H1 (cell line): ENCODE measurements around the gene SOST. TPM values are rescaled to one million over a fixed set of nuclear protein-coding genes. Genes with fewer than 3 reads are reported as not detected.
A peak's percentile ranks its signal among the peaks of the same experiment; 100 is the strongest.

Experiments used
- CTCF ChIA-PET: fragments of 300-600 bp; sonication (Branson Sonifier 250); formaldehyde crosslinking; loops from one replicate; lab custom pipeline; 2021; ENCODE audit not compliant: partially characterized antibody; lab: Charles Lee
- POLR2A ChIA-PET: fragments of 300-600 bp; sonication (Branson Sonifier 250); formaldehyde crosslinking; loops from one replicate; lab custom pipeline; 2021; ENCODE audit warnings: inconsistent platforms; ENCODE audit not compliant: partially characterized antibody; lab: Charles Lee
- DNase-seq, 2 experiments: peaks; one replicate each; pipeline versions ENCODE4 v3.0.0 to v3.0.0-alpha.2; 2010 to 2022; ENCODE audit warnings: low spot score in 2 of 2, low read depth in 1 of 2, mixed read lengths in 1 of 2
- FAIRE-seq: peaks from 2 replicates; lab custom pipeline; 2011; peaks lifted over from hg19 to GRCh38; lab: Jason Lieb, UNC
- H2AFZ ChIP-seq: 2 replicates; pipeline ENCODE4 v1.8.1; 2012; ENCODE audit warnings: low read length, inconsistent platforms
- H2AK5ac ChIP-seq: 2 replicates; pipeline ENCODE4 v1.6.1; 2013; ENCODE audit warnings: low read depth, low read length
- H2BK120ac ChIP-seq: replicated peaks from 2 replicates; pipeline ENCODE3; 2013; ENCODE audit warnings: low read depth, low read length, inconsistent platforms
- H2BK12ac ChIP-seq: 2 replicates; pipeline ENCODE4 v1.6.1; 2013; ENCODE audit warnings: low read depth, low read length
- H2BK15ac ChIP-seq: 2 replicates; pipeline ENCODE4 v1.6.1; 2013; ENCODE audit warnings: low read length
- H2BK20ac ChIP-seq: 2 replicates; pipeline ENCODE4 v1.6.1; 2013; ENCODE audit warnings: low read length
- H2BK5ac ChIP-seq: 2 replicates; pipeline ENCODE4 v1.6.1; 2013; ENCODE audit warnings: low read depth, low read length
- H3K14ac ChIP-seq: 2 replicates; pipeline ENCODE4 v1.6.1; 2013; ENCODE audit warnings: inconsistent platforms; ENCODE audit not compliant: insufficient read length
- H3K18ac ChIP-seq: 2 replicates; pipeline ENCODE4 v1.6.1; 2013; ENCODE audit warnings: low read length; ENCODE audit errors: extremely low read depth
- H3K23ac ChIP-seq: 2 replicates; pipeline ENCODE4 v1.6.1; 2013; ENCODE audit warnings: inconsistent platforms; ENCODE audit not compliant: insufficient read length
- H3K23me2 ChIP-seq: 2 replicates; pipeline ENCODE4 v1.6.1; 2013; ENCODE audit warnings: low read depth, low read length
- H3K27ac ChIP-seq: 2 replicates; pipeline ENCODE4 v1.6.1; 2011; ENCODE audit warnings: low read depth, low read length, inconsistent platforms
- H3K27me3 ChIP-seq, 4 experiments: replicated peaks in 1 of 4; 1 replicate in 1 of 4; 2 replicates in 3 of 4; pipeline versions ENCODE4 v1.6.1 to v1.8.1; 2011 to 2013; ENCODE audit warnings: low read length in 3 of 4, mild to moderate bottlenecking in 3 of 4, inconsistent platforms in 2 of 4, mixed read lengths in 2 of 4, moderate library complexity in 1 of 4; ENCODE audit not compliant: control insufficient read depth in 3 of 4, insufficient read depth in 3 of 4; ENCODE audit errors: extremely low read depth in 1 of 4
- H3K36me3 ChIP-seq, 4 experiments: 2 replicates each; pipeline versions ENCODE4 v1.6.1 to v1.8.1; 2011 to 2013; ENCODE audit warnings: mild to moderate bottlenecking in 4 of 4, low read length in 3 of 4, moderate library complexity in 2 of 4, control low read depth in 1 of 4, inconsistent platforms in 1 of 4; ENCODE audit not compliant: insufficient read depth in 4 of 4, control insufficient read depth in 2 of 4
- H3K4ac ChIP-seq: replicated peaks from 2 replicates; pipeline ENCODE3; 2013; ENCODE audit warnings: low read length, low read depth, mixed read lengths, inconsistent platforms; ENCODE audit not compliant: insufficient read length
- H3K4me1 ChIP-seq, 4 experiments: replicated peaks in 1 of 4; 1 replicate in 1 of 4; 2 replicates in 3 of 4; pipeline versions ENCODE4 v1.6.1 to v1.8.1; 2011 to 2013; ENCODE audit warnings: low read length in 3 of 4, inconsistent platforms in 2 of 4, mixed read lengths in 1 of 4; ENCODE audit not compliant: insufficient read depth in 4 of 4, control insufficient read depth in 3 of 4
- H3K4me2 ChIP-seq, 2 experiments: 2 replicates each; pipeline versions ENCODE4 v1.6.1 to v1.8.1; 2011 to 2013; ENCODE audit warnings: low read depth in 2 of 2, low read length in 2 of 2, control low read depth in 1 of 2, inconsistent platforms in 1 of 2, mild to moderate bottlenecking in 1 of 2; ENCODE audit not compliant: insufficient read depth in 1 of 2
- H3K4me3 ChIP-seq, 4 experiments: fragments of 200-600, 300-600 bp in 1 of 4; sonication (generic), shearing (Covaris generic), sonication (Bioruptor Twin) in 1 of 4; 2 replicates each; pipeline versions ENCODE4 v1.5.1 to v1.8.1; 2011 to 2016; ENCODE audit warnings: low read length in 4 of 4, low read depth in 3 of 4, control low read depth in 2 of 4, inconsistent platforms in 2 of 4, mild to moderate bottlenecking in 2 of 4, mixed read lengths in 1 of 4, moderate library complexity in 1 of 4; ENCODE audit not compliant: insufficient read depth in 2 of 4; ENCODE audit errors: extremely low read depth in 1 of 4
- H3K56ac ChIP-seq: replicated peaks from 2 replicates; pipeline ENCODE3; 2013; ENCODE audit warnings: low read depth, mild to moderate bottlenecking, mixed read lengths, low read length, inconsistent platforms; ENCODE audit not compliant: insufficient read length
- H3K79me1 ChIP-seq: 2 replicates; pipeline ENCODE4 v1.6.1; 2013; ENCODE audit warnings: low read depth, low read length, control low read depth
- H3K79me2 ChIP-seq, 2 experiments: 2 replicates each; pipeline versions ENCODE4 v1.6.1 to v1.8.1; 2012 to 2013; ENCODE audit warnings: low read length in 2 of 2, mild to moderate bottlenecking in 2 of 2, inconsistent platforms in 1 of 2; ENCODE audit not compliant: insufficient read depth in 2 of 2, control insufficient read depth in 1 of 2
- H3K9ac ChIP-seq, 4 experiments: replicated peaks in 1 of 4; 1 replicate in 1 of 4; 2 replicates in 3 of 4; pipeline versions ENCODE4 v1.6.1 to v1.8.1; 2011 to 2013; ENCODE audit warnings: low read depth in 3 of 4, low read length in 3 of 4, control low read depth in 2 of 4, mild to moderate bottlenecking in 2 of 4, moderate library complexity in 2 of 4, inconsistent platforms in 1 of 4; ENCODE audit errors: extremely low read depth in 1 of 4
- H3K9me3 ChIP-seq, 2 experiments: 2 replicates each; pipeline versions ENCODE4 v1.6.1 to v1.8.1; 2012 to 2013; ENCODE audit warnings: mild to moderate bottlenecking in 2 of 2, moderate library complexity in 2 of 2, control low read depth in 1 of 2, inconsistent platforms in 1 of 2, low read depth in 1 of 2, low read length in 1 of 2, mixed read lengths in 1 of 2; ENCODE audit not compliant: insufficient read depth in 2 of 2
- H4K20me1 ChIP-seq, 2 experiments: replicated peaks in 1 of 2; 2 replicates each; pipeline versions ENCODE3 to v1.8.1; 2011 to 2013; ENCODE audit warnings: inconsistent platforms in 2 of 2, low read length in 2 of 2, mild to moderate bottlenecking in 1 of 2; ENCODE audit not compliant: insufficient read depth in 2 of 2, control insufficient read depth in 1 of 2
- H4K5ac ChIP-seq: 2 replicates; pipeline ENCODE4 v1.6.1; 2013; ENCODE audit warnings: low read length, low read depth, mixed read lengths, inconsistent platforms; ENCODE audit not compliant: insufficient read length
- H4K8ac ChIP-seq: 2 replicates; pipeline ENCODE4 v1.8.0; 2013; ENCODE audit warnings: mild to moderate bottlenecking, moderate library complexity, low read length, inconsistent platforms; ENCODE audit not compliant: insufficient read depth; ENCODE audit errors: extremely low read depth
- H4K91ac ChIP-seq: replicated peaks from 2 replicates; pipeline ENCODE3; 2013; ENCODE audit warnings: low read length, mixed read lengths, inconsistent platforms; ENCODE audit not compliant: insufficient read length
- HDAC2 ChIP-seq, 2 experiments: fragments of 300-600 bp in 1 of 2; sonication (generic) in 1 of 2; IDR thresholded peaks; 2 replicates each; pipeline ENCODE4 v1.6.1; 2011 to 2012; ENCODE audit warnings: low read depth in 2 of 2, low read length in 2 of 2, mild to moderate bottlenecking in 2 of 2, moderate library complexity in 2 of 2, borderline replicate concordance in 1 of 2, inconsistent platforms in 1 of 2
- KDM1A ChIP-seq: fragments of 200-600, 300-600 bp; sonication (generic); IDR thresholded peaks from 2 replicates; pipeline ENCODE4 v1.7.1; 2016; ENCODE audit warnings: mild to moderate bottlenecking, low read length, borderline replicate concordance
- SP4 ChIP-seq: IDR thresholded peaks from 2 replicates; pipeline ENCODE4 v1.6.1; 2012; ENCODE audit warnings: low read length, inconsistent platforms
- TAF7 ChIP-seq: optimal IDR thresholded peaks from 2 replicates; pipeline ENCODE3; 2011; ENCODE audit warnings: low read depth, mild to moderate bottlenecking, inconsistent platforms, low read length, moderate library complexity, borderline replicate concordance
- WGBS, 2 experiments: shearing (Covaris generic) in 1 of 2; methylation state at CpG; one replicate each; pipeline versions ENCODE4 v1.1.6 to v1.1.7; 2013 to 2015; ENCODE audit warnings: low lambda C conversion rate in 2 of 2, mixed read lengths in 2 of 2, inconsistent platforms in 1 of 2, low coverage in 1 of 2, missing lambda C conversion rate in 1 of 2; ENCODE audit not compliant: insufficient replicate concordance in 2 of 2, insufficient coverage in 1 of 2, insufficient read length in 1 of 2; ENCODE audit errors: extremely low coverage in 1 of 2, missing lambda C conversion rate in 1 of 2; 5-methylcytosine and 5-hydroxymethylcytosine counted together
- polyA plus RNA-seq, 7 experiments: library from polyadenylated mRNA; depleted of rRNA in 3 of 7; stranded (reverse) in 5 of 7; unstranded in 2 of 7; fragments of >200 nt in 5 of 7; fragments of 200-250 nt in 2 of 7; gene quantifications; 1 replicate in 5 of 7; 2 replicates in 1 of 7; 4 replicates in 1 of 7; pipeline versions ENCODE4 v1.2.1 to v1.2.3, GENCODE V29; 2011 to 2013; ENCODE audit warnings: missing spikeins in 2 of 7, mixed read lengths in 2 of 7
- total RNA-seq: library from RNA; stranded (reverse); fragmentation: NEBNext Ultra II Directional; extraction: Animal tissue kit (Norgen Biotek cat#: 25700); gene quantifications from 2 replicates; pipeline ENCODE4 v1.2.1, GENCODE V29; 2021

The SOST gene
- total and polyA plus RNA-seq, 2 of the 8 experiments (the other 6 are each of a cell fraction or from before 2014, with no cell fraction given): 0.08 TPM; not detected in 1

- Histone ChIP-seq H2AFZ (no peak overlapping the region), H3K23ac (no peak overlapping the region), H4K8ac (no peak overlapping the region), H3K4me3 (no peak overlapping the region), H3K36me3 (no peaks in the 10 kb centered on the region), H3K27ac (no peak overlapping the region), H2BK12ac (peak overlapping the region; percentile 41; the same call in 1 of the 2 replicates), H3K79me1 (no peaks in the 10 kb centered on the region), H4K91ac (no peak overlapping the region), H2BK5ac (no peak overlapping the region), H2BK20ac (no peak overlapping the region), H3K14ac (no peak overlapping the region), H3K23me2 (peaks cover 5% of the 10 kb centered on the region; the same call in 1 of the 2 replicates), H3K4me1 (peaks cover 0 to 3% (median 1%) of the 10 kb centered on the region in 4 experiments; a peak in 3 of 7 replicates), H2BK15ac (no peak overlapping the region), H3K56ac (no peak overlapping the region), H2AK5ac (no peak overlapping the region), H3K79me2 (no peaks in the 10 kb centered on the region), H3K4me2 (no peak overlapping the region), H3K9me3 (no peaks in the 10 kb centered on the region), H3K27me3 (no peaks in the 10 kb centered on the region), H4K5ac (no peak overlapping the region), H3K4ac (no peak overlapping the region), H4K20me1 (no peaks in the 10 kb centered on the region), H2BK120ac (no peak overlapping the region), H3K9ac (no peak overlapping the region), H3K18ac (no peak overlapping the region)
- DNase-seq: no peak
- 74% methylated on average over 3 of the region's 3 CpGs; no CpG with 5 or more reads in 1 of the 2 experiments for WGBS, 2 experiments
- CTCF ChIA-PET: interaction anchor here (0.8 to 4.3 kb wide), 6 partner anchors 10 to 159 kb away, joined by 3 to 32 read pairs (median 4); partner anchors contain the start of gene SOST
- POLR2A ChIA-PET: interaction anchor here (1.2 to 2.0 kb wide), 3 partner anchors 9 to 38 kb away, joined by 3 to 7 read pairs (median 5); no protein-coding TSS in a partner anchor
- no peak for FAIRE-seq
- TF ChIP-seq SP4 (no peak), TAF7 (no peak), HDAC2 (IDR thresholded peaks at IDR 0.05; ENCODE audit: borderline replicate concordance in 1 of 2, low read depth in 2 of 2, low read length in 2 of 2) (0 out of 4 replicates have a peak, but pooled peaks of 1 of the 2 experiments have one; percentile 72), KDM1A (peak; percentile 76; the same call in 1 of the 2 replicates)
Measured at GRCh38 chr17:43722269-43722619, 36.3 kb downstream of the SOST start.
